GM19455 (cell line): ENCODE results near the gene POLRMT.
A peak's percentile ranks its signal among the peaks of the same experiment; 100 is the strongest.

Experiments used
- ATAC-seq: cut with Tn5 transposase; IDR thresholded peaks from one replicate; pipeline ENCODE4 v1.9.1; 2021; ENCODE audit not compliant: unreplicated experiment

The POLRMT gene

GRCh38 chr19:663682-664117 is 30.4 kb upstream of the POLRMT start:
- no peak for ATAC-seq

DNA sequence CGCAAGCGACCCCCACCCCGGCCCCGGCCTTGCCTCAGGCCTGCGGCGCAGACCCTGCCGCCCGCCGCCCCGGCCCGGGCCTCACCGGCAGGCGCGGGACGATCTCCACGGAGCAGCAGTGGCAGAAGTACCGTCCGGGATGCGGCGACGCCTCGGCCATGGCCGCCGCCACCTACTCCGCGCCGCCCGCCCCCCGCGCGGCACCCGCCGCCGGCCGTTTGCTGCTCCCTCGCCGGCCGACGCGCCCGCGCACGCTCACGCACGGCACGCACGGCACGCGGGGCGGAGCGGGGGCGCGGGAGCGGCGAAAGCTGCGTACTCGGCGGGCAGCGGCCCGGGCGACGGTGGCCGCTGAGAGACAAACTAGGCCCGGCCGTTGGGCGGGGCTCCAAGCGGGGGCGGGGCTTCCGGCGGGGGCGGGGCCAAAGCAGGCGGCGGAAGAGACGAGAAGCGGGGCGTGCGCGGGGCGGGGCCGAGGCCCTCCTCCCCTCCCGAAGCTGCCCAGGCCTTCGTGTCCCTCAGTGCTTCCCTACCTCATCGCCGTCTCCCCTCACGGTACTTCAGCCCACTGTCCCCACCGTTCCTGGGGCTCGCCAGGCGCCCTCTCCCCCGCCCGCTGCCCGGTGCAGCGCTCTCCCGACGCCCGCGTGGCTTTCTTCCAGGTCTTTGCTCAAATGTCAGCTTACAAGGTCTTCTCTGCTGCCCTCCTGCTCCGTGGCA is 29.8 kb upstream of the POLRMT start, which contains the start of gene RNF126:
TSS of gene RNF126 (minus strand) at position 253 of the 720 bp plus-strand sequence. CDS start at position 160, 93 bp downstream.
- peak; percentile 55 for ATAC-seq

GRCh38 chr19:662207-662961 is 29.0 kb upstream of the POLRMT start:
- ATAC-seq, result no peak

- ATAC-seq, result no peak
These were observed 28.3 kb upstream of the POLRMT start for GRCh38 chr19:661427-662196.

DNA sequence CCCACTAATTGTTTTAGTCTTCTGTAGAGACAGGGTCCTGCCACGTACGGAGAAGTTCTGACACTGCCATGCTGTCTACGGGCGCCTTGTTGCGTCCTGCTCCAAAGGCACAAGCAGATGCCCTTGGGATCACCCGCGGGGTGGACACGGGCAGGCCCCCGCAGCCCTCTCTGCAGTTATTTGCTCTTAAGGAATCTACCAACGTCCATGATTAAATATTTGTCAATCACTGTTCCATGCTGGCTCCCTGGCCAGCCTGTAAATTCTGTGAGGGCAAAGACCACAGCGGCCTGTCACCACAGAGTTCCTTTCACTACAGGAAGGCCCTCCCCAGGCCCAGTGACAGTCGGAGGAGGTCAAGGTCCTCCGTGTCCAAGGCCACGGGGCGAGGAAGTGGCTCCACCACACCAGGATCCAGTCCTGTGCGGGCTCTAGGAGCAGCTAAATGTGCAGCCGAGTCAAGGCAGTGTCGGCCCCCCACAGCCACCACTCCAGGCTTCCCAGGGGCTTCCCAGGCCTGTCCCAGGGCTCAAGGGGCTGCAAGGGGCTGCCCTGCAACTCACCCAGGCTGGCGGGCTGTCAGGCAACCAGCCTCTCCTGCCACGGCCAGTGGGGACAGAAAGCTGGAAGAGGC is 27.6 kb upstream of the POLRMT start:
- no peak for ATAC-seq

DNA sequence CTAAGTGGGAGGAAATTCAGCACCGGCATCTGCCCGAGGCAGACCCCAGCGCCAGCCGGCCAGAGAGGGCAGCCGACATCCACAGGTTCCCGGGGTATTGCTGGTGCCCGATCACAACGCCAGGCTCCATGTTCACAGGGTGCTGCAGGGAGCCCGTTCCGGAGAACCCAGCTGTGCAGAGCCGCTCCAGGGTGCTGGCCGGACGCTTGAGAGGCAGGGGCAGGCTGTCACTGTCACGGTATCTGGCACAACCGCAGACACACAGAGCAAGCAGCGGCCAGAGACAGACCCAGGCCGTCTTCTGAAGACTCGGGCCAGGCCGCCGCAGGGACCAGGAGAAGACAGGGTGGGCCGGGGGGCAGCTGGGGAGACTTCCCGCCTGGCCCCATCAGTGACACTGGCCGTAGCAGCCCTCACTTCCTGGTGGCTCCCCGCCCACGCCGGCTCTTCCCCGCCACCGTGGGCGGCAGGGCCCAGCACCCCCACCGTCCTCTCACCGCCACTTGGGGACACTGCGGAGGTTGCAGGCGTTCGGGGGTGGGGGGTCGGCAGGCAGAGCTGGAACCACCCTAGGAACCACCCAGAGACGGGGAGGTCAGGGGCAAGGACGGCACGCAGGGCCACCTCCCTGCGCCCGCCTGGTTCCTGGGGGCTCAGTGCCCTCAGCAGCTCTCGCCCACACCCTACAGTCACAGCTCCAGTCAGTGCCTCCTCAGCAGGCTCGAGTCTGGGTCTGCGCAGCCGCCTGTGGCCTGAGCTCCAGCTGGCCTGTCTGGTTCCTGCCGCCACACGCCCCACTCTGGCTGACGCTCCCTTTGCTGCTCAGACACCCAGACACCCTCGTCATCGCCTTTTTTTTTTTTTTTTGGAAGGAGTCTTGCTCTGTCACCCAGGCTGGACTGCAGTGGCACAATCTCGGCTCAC is 25.8 kb upstream of the POLRMT start:
- ATAC-seq, result no peak

DNA sequence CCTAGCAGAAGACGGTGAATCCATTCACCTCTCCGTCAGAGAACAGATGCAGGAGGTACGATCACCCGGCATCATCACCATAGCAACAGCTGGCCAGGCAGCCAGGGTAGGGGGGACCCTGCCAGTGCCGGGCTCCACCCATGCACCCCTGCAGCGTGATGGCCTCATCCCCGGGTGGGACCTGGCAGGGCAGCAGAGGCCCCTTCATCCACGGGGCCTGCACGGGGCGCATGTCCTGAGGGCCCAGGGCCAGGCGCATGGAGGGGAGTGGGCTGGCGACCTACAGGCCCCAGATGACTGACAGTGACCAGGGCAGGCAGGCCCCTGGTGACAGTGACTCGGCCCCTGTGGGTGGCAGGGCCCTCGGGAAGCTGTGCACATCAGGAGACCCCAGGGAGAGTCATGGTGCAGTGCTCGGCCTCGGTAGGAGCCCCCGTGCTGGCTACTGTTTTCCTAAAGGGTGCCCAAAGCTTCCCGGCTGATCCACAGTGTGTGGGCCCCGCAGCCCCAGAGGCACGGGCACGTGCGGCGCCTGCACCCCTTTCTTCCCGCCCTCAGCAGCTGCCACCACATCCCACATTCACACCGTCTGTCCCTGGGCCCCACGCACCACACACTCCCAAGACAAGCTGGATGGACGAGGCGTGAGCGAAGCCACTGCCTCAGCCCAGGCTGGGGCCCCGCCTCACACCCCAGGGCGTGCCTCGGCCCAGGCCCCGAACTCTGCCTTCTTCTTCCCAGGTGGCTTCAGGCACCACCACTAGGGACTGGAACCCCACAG is 24.9 kb upstream of the POLRMT start:
- ATAC-seq, result no peak

GRCh38 chr19:657611-658010 is 24.3 kb upstream of the POLRMT start:
- no peak for ATAC-seq

DNA sequence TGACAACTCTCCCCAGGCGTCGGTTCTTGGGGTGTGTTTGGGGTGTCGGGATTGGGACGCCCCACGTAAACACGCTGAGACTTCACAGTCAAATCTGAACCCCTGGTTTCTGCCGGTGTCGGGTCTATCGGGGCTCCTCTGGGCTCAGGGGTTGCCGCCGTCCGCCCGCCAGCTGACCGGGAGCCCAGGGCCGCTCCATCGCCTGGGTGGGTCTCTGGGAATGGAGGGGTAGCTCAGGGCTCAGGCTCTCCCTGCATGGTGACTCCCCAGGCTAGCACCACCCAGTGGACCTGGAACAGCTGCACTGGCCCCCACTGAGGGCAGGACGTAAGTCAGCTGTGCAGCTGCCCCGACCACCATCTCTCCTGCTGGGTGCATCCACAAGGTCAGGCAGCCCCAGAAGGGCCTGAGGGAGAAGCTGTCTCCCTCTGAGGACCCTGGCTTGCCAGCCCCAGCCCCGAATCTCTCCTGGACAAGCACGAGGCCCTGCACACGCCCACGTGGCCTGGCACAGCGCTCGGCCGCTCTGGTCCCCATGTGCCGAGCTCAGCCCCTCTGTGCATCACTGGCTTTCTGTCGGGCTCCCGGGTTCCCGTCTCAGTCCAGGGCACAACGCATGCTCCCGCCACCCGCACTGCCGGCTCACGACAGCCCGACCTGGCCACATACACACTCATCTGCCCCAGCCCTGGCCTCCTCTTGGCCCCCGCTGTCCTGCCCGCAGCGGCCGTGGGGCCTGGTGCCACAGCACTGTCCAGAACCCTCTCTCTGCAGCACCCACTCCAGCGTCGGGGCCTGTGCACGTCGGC is 23.6 kb upstream of the POLRMT start:
- ATAC-seq, result no peak

GRCh38 chr19:655691-656090 is 22.4 kb upstream of the POLRMT start:
- ATAC-seq, result no peak

- ATAC-seq, result no peak
These were observed 20.1 kb upstream of the POLRMT start for GRCh38 chr19:653425-653824.

GRCh38 chr19:652467-653389 is 19.4 kb upstream of the POLRMT start:
- no peak for ATAC-seq

GRCh38 chr19:651991-652390 is 18.7 kb upstream of the POLRMT start:
- ATAC-seq, result no peak

- no peak for ATAC-seq
These were observed 17.9 kb upstream of the POLRMT start for GRCh38 chr19:651114-651818.

DNA sequence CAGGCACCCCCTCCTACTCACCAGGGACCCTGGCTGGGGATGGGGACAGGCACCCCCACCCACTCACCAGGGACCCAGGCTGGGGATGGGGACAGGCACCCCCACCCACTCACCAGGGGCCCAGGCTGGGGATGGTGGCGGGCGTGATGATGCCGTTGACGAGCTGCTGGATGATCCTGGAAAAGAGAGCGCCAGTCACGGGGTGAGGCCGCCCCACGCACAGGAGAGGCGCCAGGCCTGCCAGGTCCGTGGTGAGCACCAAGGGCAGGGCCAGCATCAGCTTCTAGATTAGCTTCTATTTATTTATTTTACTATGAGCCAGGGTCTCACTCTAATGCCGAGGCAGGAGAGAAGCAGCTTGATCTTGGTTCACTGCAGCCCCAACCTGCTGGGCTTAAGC is 16.8 kb upstream of the POLRMT start:
- no peak for ATAC-seq

GRCh38 chr19:648904-649801 is 15.8 kb upstream of the POLRMT start:
- no peak for ATAC-seq
